LoVo (cell line): ENCODE data around the gene RAB7A.
A peak's percentile ranks its signal among the peaks of the same experiment; 100 is the strongest.
"Not testable (repeated sequence)": the region's sequence is repeated elsewhere in the genome, so short reads cannot be mapped to it uniquely, and the experiment has no call there.

Source experiments
- DNase-seq: peaks from one replicate; pipeline ENCODE4 v3.0.0-alpha.2; 2016; ENCODE audit warnings: low spot score

Gene RAB7A

GRCh38 chr3:128820252-128820839, 94.4 kb downstream of the RAB7A start:
- DNase-seq = no peak

- DNase-seq = no peak
Measured at GRCh38 chr3:128823008-128823407, 97.0 kb downstream of the RAB7A start.

- no peak for DNase-seq
Measured at GRCh38 chr3:128823631-128824030, 97.6 kb downstream of the RAB7A start.

GRCh38 chr3:128824132-128824850, 98.3 kb downstream of the RAB7A start:
- DNase-seq = no peak

- DNase-seq = no peak
Measured at GRCh38 chr3:128825117-128825725, 99.2 kb downstream of the RAB7A start.

GRCh38 chr3:128829087-128829486, 103.1 kb downstream of the RAB7A start:
- DNase-seq = not testable (repeated sequence)

GRCh38 chr3:128829925-128830625, 104.1 kb downstream of the RAB7A start:
- not testable (repeated sequence) for DNase-seq

GRCh38 chr3:128830762-128831161, 104.8 kb downstream of the RAB7A start:
- not testable (repeated sequence) for DNase-seq

- DNase-seq = not testable (repeated sequence)
Measured at GRCh38 chr3:128832979-128833378, 107.0 kb downstream of the RAB7A start.

- no peak for DNase-seq
Measured at GRCh38 chr3:128835096-128835495, 109.1 kb downstream of the RAB7A start.

- DNase-seq = no peak
Measured at GRCh38 chr3:128841926-128842920, 116.2 kb downstream of the RAB7A start.

- DNase-seq = no peak
Measured at GRCh38 chr3:128844502-128844901, 118.5 kb downstream of the RAB7A start.

- DNase-seq = no peak
Measured at GRCh38 chr3:128845119-128845777, 119.3 kb downstream of the RAB7A start.

GRCh38 chr3:128845778-128846485, 119.9 kb downstream of the RAB7A start:
- DNase-seq = peak; percentile 38

- no peak for DNase-seq
Measured at GRCh38 chr3:128846486-128846891, 120.5 kb downstream of the RAB7A start.

GRCh38 chr3:128847666-128848370, 121.8 kb downstream of the RAB7A start:
- no peak for DNase-seq

- DNase-seq = no peak
Measured at GRCh38 chr3:128848936-128849335, 123.0 kb downstream of the RAB7A start.

GRCh38 chr3:128849911-128850455, 124.0 kb downstream of the RAB7A start:
- DNase-seq = no peak

GRCh38 chr3:128850544-128850943, 124.6 kb downstream of the RAB7A start:
- DNase-seq = no peak
